Activated CD4-positive, alpha-beta T cell treated with anti-CD3 and anti-CD28 coated beads for 1 hour (primary cell): ENCODE results near the gene SLC34A3.
"Not testable (repeated sequence)": the region's sequence is repeated elsewhere in the genome, so short reads cannot be mapped to it uniquely, and the experiment has no call there.

Source experiments
- DNase-seq: peaks from one replicate; pipeline ENCODE4 v3.0.0-alpha.2; 2020

Gene SLC34A3

GRCh38 chr9:137243626-137244485 is 13.2 kb downstream of the SLC34A3 start:
- DNase-seq = no peak

- DNase-seq = no peak
Observed at GRCh38 chr9:137244486-137245449, 14.1 kb downstream of the SLC34A3 start.

- no peak for DNase-seq
Observed at GRCh38 chr9:137245450-137246421, 15.0 kb downstream of the SLC34A3 start.

- no peak for DNase-seq
Observed at GRCh38 chr9:137247135-137247915, 16.6 kb downstream of the SLC34A3 start.

GRCh38 chr9:137247916-137248175 is 17.1 kb downstream of the SLC34A3 start:
- no peak for DNase-seq

- no peak for DNase-seq
Observed at GRCh38 chr9:137250329-137251193, 19.9 kb downstream of the SLC34A3 start.

GRCh38 chr9:137251194-137251461 is 20.4 kb downstream of the SLC34A3 start, which contains the start of gene STPG3:
Gene STPG3, plus strand, starts transcription at chr9:137251286. Its CDS starts 1 bp downstream, at chr9:137251287.
- DNase-seq = no peak

- no peak for DNase-seq
Observed at GRCh38 chr9:137251490-137252268, 21.0 kb downstream of the SLC34A3 start.

- no peak for DNase-seq
Observed at GRCh38 chr9:137252555-137253506, 22.1 kb downstream of the SLC34A3 start.

GRCh38 chr9:137253717-137254623 is 23.3 kb downstream of the SLC34A3 start:
- DNase-seq = no peak

- peak; percentile 96 for DNase-seq
Observed at GRCh38 chr9:137254624-137255447, 24.1 kb downstream of the SLC34A3 start, which contains the start of gene NELFB. Gene NELFB, plus strand, starts transcription at chr9:137255327.

GRCh38 chr9:137255448-137256114 is 24.9 kb downstream of the SLC34A3 start:
- DNase-seq = no peak

- no peak for DNase-seq
Observed at GRCh38 chr9:137256362-137256761, 25.7 kb downstream of the SLC34A3 start.

- DNase-seq = no peak
Observed at GRCh38 chr9:137256856-137257255, 26.2 kb downstream of the SLC34A3 start.

- DNase-seq = not testable (repeated sequence)
Observed at GRCh38 chr9:137262173-137262908, 31.6 kb downstream of the SLC34A3 start.

GRCh38 chr9:137262909-137263285 is 32.2 kb downstream of the SLC34A3 start:
- no peak for DNase-seq
